HCT116 (cell line): ENCODE measurements around the gene HAUS8. TPM values are rescaled to one million over a fixed set of nuclear protein-coding genes. Genes with fewer than 3 reads are reported as not detected.

ENCODE experiments used
- ATAC-seq: fragments of 200-7000 bp; cut with Tn5 transposase; 2 replicates; pipeline ENCODE4 v1.9.1; 2020; ENCODE audit warnings: mild to moderate bottlenecking, moderate library complexity
- BruUV-seq: library from RNA; stranded (reverse); fragments of 400-500 nt; replicated peaks from 2 replicates; lab custom pipeline; 2021; lab: Mats Ljungman, UMichigan
- CTCF ChIA-PET: fragments of 300-600 bp; sonication (Branson Sonifier 250); formaldehyde crosslinking; loops from one replicate; lab custom pipeline; 2021; ENCODE audit warnings: antibody characterized with exemption; lab: Charles Lee
- POLR2A ChIA-PET: fragments of 300-600, 350-600 bp; sonication (Branson Sonifier 250); formaldehyde crosslinking; loops from one replicate; lab custom pipeline; 2021; ENCODE audit warnings: antibody characterized with exemption; lab: Charles Lee
- RAD21 ChIA-PET, 2 experiments: fragments of 300-600 bp; sonication (Branson Sonifier 250); formaldehyde crosslinking; loops; one replicate each; lab custom pipeline; 2023; ENCODE audit warnings: low total read pairs in 2 of 2; ENCODE audit not compliant: uncharacterized antibody in 2 of 2, unreplicated experiment in 2 of 2, low non-redundant PET in 1 of 2; lab: Charles Lee
- DNase-seq: peaks from one replicate; pipeline ENCODE4 v3.0.0-alpha.2; 2010; ENCODE audit warnings: low read depth, low spot score
- H2AFZ ChIP-seq: fragments of 200-600 bp; shearing (Covaris generic), sonication (generic); 2 replicates; pipeline ENCODE4 v1.6.1; 2017; ENCODE audit warnings: low read depth, mixed run types, mixed read lengths, antibody characterized with exemption, low read length; ENCODE audit not compliant: poor library complexity, severe bottlenecking
- H3K27ac ChIP-seq: 2 replicates; pipeline ENCODE4 v1.5.1; 2012; ENCODE audit warnings: low read depth, low read length
- H3K27me3 ChIP-seq: fragments of 200-600 bp; sonication (generic); 2 replicates; pipeline ENCODE4 v1.6.1; 2016; ENCODE audit warnings: mixed run types, low read length, mixed read lengths; ENCODE audit not compliant: insufficient read depth
- H3K36me3 ChIP-seq, 2 experiments: fragments of 200-500 bp in 1 of 2; fragments of 200-600 bp in 1 of 2; sonication (Bioruptor generic) in 1 of 2; sonication (generic) in 1 of 2; 2 replicates each; pipeline versions ENCODE4 v1.5.1 to v1.6.1; 2014 to 2016; ENCODE audit warnings: low read length in 2 of 2, inconsistent platforms in 1 of 2, mixed read lengths in 1 of 2, mixed run types in 1 of 2; ENCODE audit not compliant: insufficient read depth in 2 of 2, control insufficient read depth in 1 of 2
- H3K4me1 ChIP-seq, 2 experiments: fragments of 200-600 bp in 1 of 2; sonication (generic) in 1 of 2; 2 replicates each; pipeline versions ENCODE4 v1.5.1 to v1.6.1; 2012 to 2017; ENCODE audit warnings: low read length in 2 of 2, inconsistent platforms in 1 of 2, mild to moderate bottlenecking in 1 of 2, mixed read lengths in 1 of 2, mixed run types in 1 of 2, moderate library complexity in 1 of 2; ENCODE audit not compliant: insufficient read depth in 2 of 2, control insufficient read depth in 1 of 2
- H3K4me2 ChIP-seq: fragments of 200-600 bp; sonication (generic); 2 replicates; pipeline ENCODE4 v1.6.1; 2017; ENCODE audit warnings: mixed run types, low read length, mixed read lengths
- H3K4me3 ChIP-seq, 2 experiments: fragments of 200-600 bp in 1 of 2; sonication (generic) in 1 of 2; replicated peaks in 1 of 2; 2 replicates each; pipeline ENCODE4 v1.5.1; 2011 to 2016; ENCODE audit warnings: low read length in 2 of 2, control low read depth in 1 of 2, low read depth in 1 of 2, mild to moderate bottlenecking in 1 of 2, mixed read lengths in 1 of 2, mixed run types in 1 of 2
- H3K79me2 ChIP-seq: fragments of 200-600 bp; sonication (generic); 2 replicates; pipeline ENCODE4 v1.6.1; 2017; ENCODE audit warnings: mild to moderate bottlenecking, mixed run types, low read length, moderate library complexity, mixed read lengths; ENCODE audit not compliant: insufficient read depth
- H3K9ac ChIP-seq: fragments of 200-600 bp; sonication (generic); 2 replicates; pipeline ENCODE4 v1.6.1; 2016; ENCODE audit warnings: low read length, mixed read lengths
- H3K9me2 ChIP-seq: fragments of 200-600 bp; sonication (generic), shearing (Covaris generic); 2 replicates; pipeline ENCODE4 v1.6.1; 2017; ENCODE audit warnings: mixed run types, mild to moderate bottlenecking, moderate library complexity; ENCODE audit not compliant: insufficient read depth
- H3K9me3 ChIP-seq, 2 experiments: fragments of 200-500 bp in 1 of 2; fragments of 200-600 bp in 1 of 2; sonication (Bioruptor generic) in 1 of 2; sonication (generic) in 1 of 2; 2 replicates each; pipeline ENCODE4 v1.6.1; 2014 to 2017; ENCODE audit warnings: low read length in 2 of 2, mixed read lengths in 2 of 2, inconsistent platforms in 1 of 2, low read depth in 1 of 2, mild to moderate bottlenecking in 1 of 2, mixed run types in 1 of 2, moderate library complexity in 1 of 2; ENCODE audit not compliant: control insufficient read depth in 1 of 2, insufficient read depth in 1 of 2
- H4K20me1 ChIP-seq: fragments of 200-600 bp; sonication (generic), shearing (Covaris generic); 2 replicates; pipeline ENCODE4 v1.6.1; 2017; ENCODE audit warnings: mixed run types, mild to moderate bottlenecking, moderate library complexity; ENCODE audit not compliant: insufficient read depth
- CBX3 ChIP-seq: IDR thresholded peaks from 2 replicates; pipeline ENCODE4 v1.6.1; 2012; ENCODE audit warnings: low read depth
- CEBPB ChIP-seq: IDR thresholded peaks from 2 replicates; pipeline ENCODE4 v1.6.1; 2012; ENCODE audit warnings: low read depth
- CTCF ChIP-seq, 3 experiments: fragments of 200-600 bp in 1 of 3; sonication (generic) in 1 of 3; IDR thresholded peaks in 2 of 3; conservative IDR thresholded peaks in 1 of 3; 2 replicates each; pipeline ENCODE4 v1.5.1; 2012 to 2017; ENCODE audit warnings: low read depth in 2 of 3, low read length in 2 of 3, antibody characterized with exemption in 1 of 3, borderline replicate concordance in 1 of 3, control low read depth in 1 of 3, mild to moderate bottlenecking in 1 of 3, mixed read lengths in 1 of 3, mixed run types in 1 of 3, moderate library complexity in 1 of 3; ENCODE audit not compliant: insufficient read depth in 1 of 3
- EGR1 ChIP-seq: IDR thresholded peaks from 2 replicates; pipeline ENCODE4 v1.6.1; 2012; ENCODE audit warnings: low read depth
- ELF1 ChIP-seq: IDR thresholded peaks from 2 replicates; pipeline ENCODE4 v1.6.1; 2012; ENCODE audit warnings: low read depth, borderline replicate concordance
- EZH2 ChIP-seq: fragments of 200-600 bp; sonication (generic); IDR thresholded peaks from 2 replicates; pipeline ENCODE4 v1.6.1; 2017; ENCODE audit warnings: antibody characterized with exemption, mixed run types
- EZH2phosphoT487 ChIP-seq: fragments of 200-600 bp; IDR thresholded peaks from 2 replicates; pipeline ENCODE4 v1.6.1; 2018; ENCODE audit warnings: antibody characterized with exemption, borderline replicate concordance
- FOSL1 ChIP-seq: IDR thresholded peaks from 2 replicates; pipeline ENCODE4 v1.6.1; 2012; ENCODE audit warnings: low read depth
- JUND ChIP-seq: IDR thresholded peaks from 2 replicates; pipeline ENCODE4 v1.6.1; 2012
- MAX ChIP-seq: IDR thresholded peaks from 2 replicates; pipeline ENCODE4 v1.6.1; 2012
- RAD21 ChIP-seq: IDR thresholded peaks from 2 replicates; pipeline ENCODE4 v1.6.1; 2012; ENCODE audit warnings: low read depth, mild to moderate bottlenecking
- REST ChIP-seq: IDR thresholded peaks from 2 replicates; pipeline ENCODE4 v1.6.1; 2012; ENCODE audit warnings: low read depth
- SRF ChIP-seq: IDR thresholded peaks from 2 replicates; pipeline ENCODE4 v1.6.1; 2012; ENCODE audit warnings: low read depth
- TCF7L2 ChIP-seq: IDR thresholded peaks from 2 replicates; pipeline ENCODE4 v1.7.0; 2011; ENCODE audit warnings: borderline replicate concordance, inconsistent platforms; ENCODE audit not compliant: insufficient read depth, insufficient read length; ENCODE audit errors: extremely low read depth
- YY1 ChIP-seq: IDR thresholded peaks from 2 replicates; pipeline ENCODE4 v1.6.1; 2011; ENCODE audit warnings: low read length, low read depth, moderate library complexity, mild to moderate bottlenecking; ENCODE audit not compliant: insufficient replicate concordance; ENCODE audit errors: extremely low read depth
- ZFX ChIP-seq: fragments of 450-650 bp; IDR thresholded peaks from 2 replicates; pipeline ENCODE4 v1.6.1; 2017
- ZNF274 ChIP-seq: fragments of 200-500 bp; sonication (Bioruptor generic); IDR thresholded peaks from 2 replicates; pipeline ENCODE4 v1.6.1; 2014; ENCODE audit warnings: mild to moderate bottlenecking, low read depth, low read length, inconsistent platforms
- intact Hi-C: fragments of 100-400 bp; cut with micrococcal nuclease; formaldehyde crosslinking; loops from 2 replicates; pipeline ENCODE4 v1.10.0; 2022
- total RNA-seq: library from RNA; stranded (reverse); gene quantifications from one replicate; pipeline ENCODE4 v1.2.1, GENCODE V29; 2021; ENCODE audit not compliant: unreplicated experiment

HAUS8 gene
- total RNA-seq, 1 experiment from 2014 or later: 23.6 TPM

GRCh38 chr19:17060802-17061201, 14.4 kb downstream of the HAUS8 start:
- H3K9ac ChIP-seq: no peak overlapping the region
- no peak overlapping the region for H3K4me3 ChIP-seq
- ChIA-PET CTCF (no interaction called here), POLR2A (no interaction called here), RAD21 (no interaction called here)
- no peaks in the 10 kb centered on the region for H3K27me3 ChIP-seq
- TF ChIP-seq MAX (no peak), TCF7L2 (no peak), ELF1 (no peak), YY1 (no peak)
- peaks cover 41% of the 10 kb centered on the region for H3K79me2 ChIP-seq
- H3K9me2 ChIP-seq: no peaks in the 10 kb centered on the region
- ATAC-seq (no peak), DNase-seq (no peak)
- no peak overlapping the region for H2AFZ ChIP-seq
- BruUV-seq: no TSS peak
- H3K4me2 ChIP-seq: no peak overlapping the region
- H3K36me3 ChIP-seq: peaks cover 5 to 29% of the 10 kb centered on the region in 2 experiments; a peak in 3 of 4 replicates
- intact Hi-C loops: no loop called here
- H3K27ac ChIP-seq: no peak overlapping the region
- H4K20me1 ChIP-seq: no peaks in the 10 kb centered on the region
- no peaks in the 10 kb centered on the region for H3K9me3 ChIP-seq
- no peaks in the 10 kb centered on the region for H3K4me1 ChIP-seq

- intact Hi-C loops: no loop called here
- Histone ChIP-seq H3K9me3 (no peaks in the 10 kb centered on the region), H3K79me2 (peaks cover 17% of the 10 kb centered on the region), H3K4me2 (no peak overlapping the region), H3K9ac (no peak overlapping the region), H4K20me1 (no peaks in the 10 kb centered on the region), H3K36me3 (peaks cover 8 to 11% of the 10 kb centered on the region in 2 experiments; a peak in 3 of 4 replicates), H3K4me1 (no peaks in the 10 kb centered on the region), H3K27me3 (no peaks in the 10 kb centered on the region), H3K4me3 (no peak overlapping the region), H2AFZ (no peak overlapping the region), H3K27ac (no peak overlapping the region), H3K9me2 (no peaks in the 10 kb centered on the region)
- POLR2A ChIA-PET: no interaction called here
- RAD21 ChIA-PET: no interaction called here
- BruUV-seq: no TSS peak
- CTCF ChIA-PET: no interaction called here
- DNase-seq (no peak), ATAC-seq (no peak)
- TF ChIP-seq MAX (no peak), EGR1 (no peak), TCF7L2 (no peak), JUND (no peak), ZFX (no peak), CBX3 (no peak), EZH2 (no peak), CEBPB (no peak), ZNF274 (no peak), SRF (no peak), REST (no peak), RAD21 (no peak), FOSL1 (no peak), EZH2phosphoT487 (no peak), CTCF (IDR thresholded peaks at IDR 0.05 in 2 of 3, conservative IDR thresholded peaks at IDR 0.05 in 1 of 3; ENCODE audit: borderline replicate concordance in 1 of 3, insufficient read depth in 1 of 3, low read depth in 2 of 3, low read length in 2 of 3) (no peak)
These were observed 17.0 kb downstream of the HAUS8 start for GRCh38 chr19:17058236-17058635.
